Stimulated activated CD4-positive, alpha-beta T cell treated with anti-CD3 and anti-CD28 coated beads, TNF-alpha, amount 100 ng/mL, for 48 hours (primary cell): ENCODE results near the gene NSD2.
A peak's percentile ranks its signal among the peaks of the same experiment; 100 is the strongest.
"Not testable (repeated sequence)": the region's sequence is repeated elsewhere in the genome, so short reads cannot be mapped to it uniquely, and the experiment has no call there.

ENCODE experiments used
- DNase-seq, 3 donors: peaks; one replicate each; pipeline ENCODE4 v3.0.0-alpha.2; 2020; ENCODE audit warnings: low read depth in 3 of 3

Gene NSD2

DNA sequence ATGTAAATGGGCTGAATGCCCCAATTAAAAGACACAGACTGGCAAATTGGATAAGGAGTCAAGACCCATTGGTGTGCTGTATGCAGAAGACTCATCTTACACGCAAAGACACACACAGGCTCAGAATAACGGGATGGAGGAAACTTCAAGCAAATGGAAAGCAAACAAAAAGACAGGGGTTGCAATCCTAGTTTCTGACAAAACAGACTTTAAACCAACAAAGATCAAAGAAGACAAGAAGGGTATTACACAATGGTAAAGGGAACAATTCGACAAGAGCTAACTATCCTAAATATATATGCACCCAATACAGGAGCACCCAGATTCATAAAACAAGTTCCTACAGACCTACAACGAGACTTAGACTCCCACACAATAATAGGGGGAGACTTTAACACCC, 128.1 kb downstream of the NSD2 start:
- DNase-seq: not testable (repeated sequence)

DNA sequence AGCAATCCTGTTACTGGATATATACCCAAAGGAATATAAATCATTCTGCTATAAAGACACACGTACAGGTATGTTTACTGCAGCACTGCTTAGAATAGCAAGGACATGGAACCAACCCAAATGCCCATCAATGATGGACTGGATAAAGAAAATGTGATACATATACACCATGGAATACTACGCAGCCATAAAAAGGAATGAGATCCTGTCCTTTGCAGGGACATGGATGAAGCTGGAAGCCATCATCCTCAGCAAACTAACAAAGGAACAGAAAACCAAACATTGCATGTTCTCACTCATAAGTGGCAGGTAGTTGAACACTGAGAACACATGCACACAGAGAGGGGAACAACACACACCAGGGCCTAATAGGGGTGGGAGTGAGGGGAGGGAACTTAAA, 132.2 kb downstream of the NSD2 start:
- DNase-seq: not testable (repeated sequence)

DNA sequence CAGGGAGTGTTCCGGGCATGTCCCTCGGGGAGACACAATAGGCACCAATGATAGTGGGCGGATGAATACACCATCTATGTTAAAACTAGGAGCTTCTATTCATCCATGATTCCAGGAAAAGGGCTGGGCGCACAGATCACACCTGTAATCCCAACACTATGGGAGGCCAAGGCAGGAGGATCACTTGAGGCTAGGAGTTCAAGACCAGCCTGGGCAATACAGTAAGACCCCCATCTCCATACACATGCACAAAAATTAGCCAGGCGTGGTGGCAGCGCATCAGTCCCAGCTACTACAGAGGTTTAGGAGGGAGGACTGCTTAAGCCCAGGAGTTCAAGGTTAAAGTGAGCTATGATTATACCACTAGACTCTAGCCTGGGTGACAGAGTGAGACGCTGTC, 135.2 kb downstream of the NSD2 start:
- no peak for DNase-seq

DNA sequence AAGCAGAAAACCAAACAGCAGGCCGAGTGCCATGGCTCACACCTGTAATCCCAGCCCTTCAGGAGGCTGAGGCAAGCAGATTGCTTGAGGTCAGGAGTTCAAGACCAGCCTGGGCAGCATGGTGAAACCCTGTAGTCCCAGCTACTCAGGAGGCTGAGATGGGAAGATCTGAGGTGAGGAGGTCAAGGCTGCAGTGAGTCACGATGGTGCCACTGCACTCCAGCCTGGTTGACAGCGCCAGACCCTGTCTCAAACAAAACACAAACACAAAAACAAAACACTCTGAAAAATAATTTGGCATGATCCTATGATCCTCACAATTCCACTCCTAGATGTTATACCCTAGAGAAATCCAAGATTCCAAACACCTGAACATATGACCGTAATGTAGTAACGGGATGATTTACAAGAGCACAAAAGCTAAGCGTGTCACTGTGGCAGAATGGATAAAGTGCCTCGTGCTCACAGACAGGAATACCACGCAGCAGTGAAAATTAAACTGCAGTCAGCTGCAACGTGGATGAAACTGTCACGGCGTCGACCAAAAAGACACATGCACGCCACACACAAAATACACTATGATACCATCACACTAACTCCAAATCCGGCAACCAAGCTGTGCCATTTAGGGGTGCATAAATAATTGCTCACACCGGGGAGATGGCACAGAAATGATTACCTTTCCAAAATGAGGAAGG, 135.9 kb downstream of the NSD2 start:
- DNase-seq: no peak

DNA sequence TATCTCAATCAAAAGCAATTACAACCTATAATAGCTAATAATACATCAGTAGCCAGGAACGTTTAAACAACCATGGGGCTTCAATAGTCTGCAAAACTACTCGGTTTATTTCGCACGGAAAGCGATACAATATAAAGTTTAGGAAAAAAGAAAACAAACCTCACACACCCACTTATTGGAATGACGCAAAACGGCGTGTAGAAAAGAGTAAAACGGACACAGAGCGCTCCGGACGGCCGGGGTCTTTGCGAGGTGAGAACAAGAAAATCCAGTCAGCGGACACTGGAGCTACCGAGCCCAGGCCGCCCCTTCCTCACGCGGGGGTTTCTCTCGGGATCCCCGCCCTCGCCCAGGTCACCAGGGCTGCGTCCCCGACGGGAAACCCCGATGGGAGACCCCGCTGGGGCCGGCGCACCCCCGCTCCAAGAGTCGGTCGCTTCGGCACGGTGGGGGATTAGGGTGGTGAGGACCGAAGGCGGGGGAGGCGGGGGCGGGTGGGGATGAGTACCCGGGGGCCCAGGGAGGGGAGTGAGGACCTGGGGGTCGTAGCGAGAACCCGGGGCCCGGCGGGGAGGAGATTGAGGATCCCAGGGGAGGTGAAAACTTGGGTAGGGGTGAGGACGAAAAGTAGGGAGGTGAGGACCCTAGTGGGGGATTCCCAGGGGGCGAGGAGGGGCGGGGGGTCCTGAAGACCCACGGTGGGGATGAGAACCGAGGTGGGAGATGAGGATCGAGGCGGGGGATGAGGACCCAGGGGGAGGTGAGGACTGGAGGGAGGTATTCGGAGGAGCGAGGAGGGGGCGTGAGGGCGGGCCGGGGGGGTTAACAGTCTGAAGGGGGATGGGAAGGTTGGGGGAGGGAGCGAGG, 136.8 kb downstream of the NSD2 start:
- DNase-seq: no peak

DNA sequence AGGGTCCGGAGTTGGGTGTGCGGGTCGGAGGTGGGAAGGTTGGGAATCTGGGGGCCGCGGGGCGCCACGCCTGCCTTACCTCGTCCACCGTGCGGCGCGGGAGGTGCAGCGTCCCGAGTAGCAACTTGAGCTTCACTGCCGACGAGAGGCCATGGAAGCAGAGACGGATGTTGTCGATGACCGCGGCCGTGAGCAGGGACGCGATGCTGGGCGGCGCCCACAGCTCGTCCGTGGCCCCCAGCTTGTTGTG, 137.4 kb downstream of the NSD2 start:
- DNase-seq: no peak

DNA sequence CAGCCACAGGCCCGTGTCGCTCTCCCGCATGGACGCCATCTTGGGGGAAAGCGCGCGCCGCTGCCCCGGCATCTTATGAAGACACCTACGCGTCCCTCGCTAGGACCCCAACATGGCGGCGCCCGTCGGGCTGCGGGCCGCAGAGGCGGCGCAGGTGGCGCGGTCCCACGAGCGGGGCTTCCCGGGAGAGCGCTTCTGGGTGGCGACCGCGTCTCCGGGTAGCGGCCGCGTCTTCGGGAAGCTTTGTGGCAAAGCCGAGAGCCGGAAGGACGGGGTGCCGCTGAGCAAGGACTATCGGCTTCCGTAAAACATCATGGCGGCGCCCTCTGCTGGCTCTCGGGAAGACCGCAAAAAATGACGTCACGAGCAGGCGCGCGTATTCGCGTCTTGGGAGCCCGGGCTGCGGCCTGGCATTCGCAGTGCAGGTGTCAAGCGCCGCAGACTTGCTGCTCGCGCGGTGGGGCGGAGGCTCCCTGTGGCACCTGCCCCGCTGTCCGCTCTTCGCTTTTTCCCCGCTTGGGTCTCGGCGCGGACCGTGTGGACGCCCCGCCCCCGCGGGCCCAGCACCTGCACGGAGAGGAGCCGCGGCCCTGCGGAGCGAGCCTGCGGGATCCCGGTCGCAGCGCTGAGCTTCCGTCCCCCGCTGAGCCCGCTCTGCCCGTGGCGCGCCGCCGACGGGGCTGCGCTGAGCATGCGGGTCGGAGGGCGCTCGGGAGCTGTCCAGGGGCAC, 137.9 kb downstream of the NSD2 start, which contains the start of gene NELFA:
NELFA (minus strand) TSS at position 54 of the 730 bp plus-strand sequence; CDS start at position 39, 15 bp downstream.
- DNase-seq: peak; percentile 88 to 94 (median 91)

DNA sequence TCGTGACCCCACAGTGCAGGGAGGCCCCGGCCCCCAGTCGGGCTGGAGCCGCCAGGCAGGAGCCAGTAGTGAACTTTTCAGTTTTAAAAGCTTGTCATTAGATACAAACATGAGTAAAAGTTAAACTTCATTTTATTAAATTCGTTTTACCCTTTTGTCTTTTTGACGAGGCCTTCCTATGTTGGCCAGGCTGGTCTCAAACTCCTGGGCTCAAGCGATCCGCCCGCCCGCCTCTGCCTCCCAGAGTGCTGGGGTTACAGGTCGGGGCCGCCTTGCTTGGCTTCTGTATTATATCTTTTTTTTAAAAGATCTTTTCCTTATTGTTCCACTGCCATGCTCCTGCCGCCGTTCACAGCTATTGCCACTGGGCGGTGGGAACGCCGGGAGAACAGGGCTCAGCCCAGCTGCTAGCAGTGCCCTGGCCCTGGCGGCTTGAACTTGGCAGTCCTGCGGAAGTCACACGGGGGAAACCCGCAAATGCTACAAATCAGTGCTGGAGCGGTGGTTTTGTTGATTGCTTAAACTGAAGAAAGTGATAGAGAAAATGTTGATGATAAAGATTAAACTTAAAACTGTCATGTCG, 138.5 kb downstream of the NSD2 start:
- peak; percentile 10 to 22 (median 21) for DNase-seq

DNA sequence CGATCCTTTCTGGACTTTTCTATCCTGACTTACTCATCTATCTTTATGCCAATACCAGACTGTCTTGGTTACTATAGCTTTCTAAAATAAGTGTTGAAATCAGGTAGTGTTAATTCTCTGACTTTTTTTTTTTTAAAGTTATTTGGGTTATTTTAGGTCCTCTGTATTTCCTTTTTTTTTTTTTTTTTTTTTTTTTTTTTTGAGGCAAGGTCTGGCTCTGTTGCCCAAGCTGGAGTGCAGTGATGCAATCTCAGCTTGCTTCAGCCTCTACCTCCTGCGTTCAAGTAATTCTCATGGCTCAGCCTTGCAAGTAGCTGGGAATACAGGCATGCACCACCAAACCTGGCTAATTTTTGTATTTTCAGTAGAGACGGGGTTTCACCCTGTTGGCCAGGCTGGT, 140.4 kb downstream of the NSD2 start:
- DNase-seq: no peak

DNA sequence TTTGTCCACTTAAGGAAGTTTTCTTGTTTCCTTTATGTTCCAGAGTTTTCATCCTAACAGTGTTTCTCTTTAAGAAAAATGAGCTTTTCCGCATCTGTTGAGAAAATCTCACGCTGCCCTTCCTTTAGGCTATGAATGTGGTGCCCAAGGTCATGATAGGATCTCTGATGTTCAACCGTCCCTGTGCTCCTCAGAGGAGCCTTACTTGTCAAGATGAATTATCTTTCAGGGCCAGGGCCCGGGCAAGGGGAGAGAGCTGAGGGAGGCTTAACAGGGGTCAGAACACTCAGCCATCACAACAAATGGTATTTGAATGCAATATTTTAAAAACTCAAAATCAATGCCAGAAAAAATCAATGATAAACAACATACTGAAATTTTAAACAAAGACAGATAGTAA, 143.8 kb downstream of the NSD2 start:
- DNase-seq: no peak

DNA sequence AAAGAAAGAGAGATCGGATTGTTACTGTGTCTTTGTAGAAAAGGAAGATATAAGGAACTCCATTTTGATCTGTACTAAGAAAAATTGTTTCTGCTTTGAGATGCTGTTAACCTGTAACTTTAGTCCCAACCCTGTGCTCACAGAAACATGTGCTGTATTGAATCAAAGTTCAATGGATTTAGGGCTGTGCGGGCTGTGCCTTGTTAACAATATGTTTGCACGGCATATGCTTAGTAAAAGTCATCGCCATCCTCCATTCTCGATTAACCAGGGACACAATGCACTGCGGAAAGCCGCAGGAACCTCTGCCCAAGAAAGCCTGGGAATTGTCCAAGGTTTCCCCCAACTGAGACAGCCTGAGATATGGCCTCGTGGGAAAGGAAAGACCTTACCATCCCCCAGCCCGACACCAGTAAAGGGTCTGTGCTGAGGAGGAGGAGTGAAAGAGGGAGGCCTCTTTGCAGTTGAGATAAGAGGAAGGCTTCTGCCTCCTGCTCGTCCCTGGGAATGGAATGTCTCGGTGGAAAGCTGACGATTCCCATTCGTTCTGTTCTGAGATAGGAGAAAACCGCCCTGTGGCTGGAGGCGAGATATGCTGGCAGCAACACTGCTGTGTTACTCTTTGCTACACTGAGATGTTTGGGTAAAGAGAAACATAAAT, 150.3 kb downstream of the NSD2 start:
- not testable (repeated sequence) for DNase-seq

DNA sequence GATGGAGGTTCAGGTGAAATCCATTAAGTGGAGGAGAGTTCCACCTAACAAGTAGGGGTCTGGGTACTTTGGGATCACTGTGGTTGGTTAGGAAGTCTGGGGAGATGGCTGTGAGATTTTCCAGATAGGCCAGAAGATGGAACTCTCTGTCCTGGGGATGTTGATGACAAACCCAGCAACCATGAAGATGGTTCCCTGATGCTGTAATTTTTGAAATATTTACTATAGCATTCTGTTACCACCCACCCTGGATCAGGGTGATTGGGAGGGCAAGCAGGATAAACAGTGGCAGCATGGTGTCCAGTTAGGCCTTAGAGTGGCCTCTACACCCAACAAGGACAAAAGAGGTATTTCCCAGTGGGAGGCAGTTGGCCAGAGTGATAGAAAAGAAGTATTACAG, 153.5 kb downstream of the NSD2 start:
- DNase-seq: no peak

DNA sequence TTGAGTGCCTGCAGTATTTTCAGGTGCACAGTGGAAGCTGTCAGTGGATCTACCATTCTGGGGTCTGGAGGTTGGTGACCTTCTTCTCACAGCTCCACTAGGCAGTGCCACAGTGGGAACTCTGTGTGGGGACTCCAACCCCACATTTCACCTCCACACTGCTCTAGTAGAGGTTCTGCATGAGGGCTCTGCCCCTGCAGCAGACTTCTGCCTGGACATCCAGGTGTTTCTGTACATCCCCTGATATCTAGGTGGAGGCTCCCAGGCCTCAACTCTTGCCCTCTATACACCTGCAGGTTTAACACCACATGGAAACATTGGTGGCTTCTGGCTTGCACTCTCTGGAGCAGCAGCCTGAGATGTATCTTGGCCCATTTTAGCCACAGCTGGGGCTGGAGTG, 154.6 kb downstream of the NSD2 start:
- no peak for DNase-seq

DNA sequence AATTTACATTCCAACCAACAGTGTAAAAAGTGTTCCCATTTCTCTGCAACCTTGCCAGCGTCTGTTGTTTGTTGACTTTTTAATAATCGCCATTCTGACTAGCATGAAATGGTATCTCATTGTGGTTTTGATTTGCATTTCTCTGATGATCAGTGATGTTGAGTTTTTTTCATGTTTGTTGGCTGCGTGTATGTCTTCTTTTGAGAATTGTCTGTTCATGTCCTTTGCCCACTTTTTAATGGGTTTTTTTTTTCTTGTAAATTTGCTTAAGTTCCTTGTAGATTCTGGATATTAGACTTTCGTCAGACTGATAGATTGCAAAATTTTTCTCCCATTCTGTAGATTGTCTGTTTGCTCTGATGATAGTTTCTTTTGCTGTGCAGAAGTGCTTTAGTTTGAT, 155.9 kb downstream of the NSD2 start:
- not testable (repeated sequence) for DNase-seq

DNA sequence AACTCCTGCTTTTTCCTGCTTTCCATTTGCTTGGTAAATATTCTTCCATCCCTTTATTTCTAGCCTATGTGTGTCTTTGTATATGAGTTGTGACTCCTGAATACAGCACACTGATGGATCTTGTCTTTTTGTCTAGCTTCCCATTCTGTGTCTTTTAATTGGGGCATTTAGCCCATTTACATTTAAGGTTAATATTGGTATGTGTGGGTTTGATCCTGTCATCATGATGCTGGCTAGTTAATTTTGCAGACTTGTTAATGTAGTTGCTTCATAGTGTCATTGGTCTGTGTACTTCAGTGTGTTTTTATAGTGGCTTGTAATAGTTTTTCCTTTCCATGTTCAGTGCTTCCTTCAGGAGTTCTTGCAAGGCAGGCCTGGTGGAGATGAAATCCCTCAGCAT, 160.0 kb downstream of the NSD2 start:
- DNase-seq: not testable (repeated sequence)
